IPS-18a (cell line): ENCODE measurements around the gene OBSCN.

Source experiments
- H3K27ac ChIP-seq: one replicate; pipeline ENCODE4 v1.5.1; 2013; ENCODE audit warnings: low read length
- H3K27me3 ChIP-seq: one replicate; pipeline ENCODE4 v1.6.1; 2013; ENCODE audit warnings: mild to moderate bottlenecking, low read length; ENCODE audit not compliant: control insufficient read depth, insufficient read depth
- H3K36me3 ChIP-seq: one replicate; pipeline ENCODE4 v1.6.1; 2013; ENCODE audit warnings: low read depth, low read length; ENCODE audit not compliant: control insufficient read depth
- H3K4me1 ChIP-seq: one replicate; pipeline ENCODE4 v1.6.1; 2013; ENCODE audit warnings: low read depth, low read length; ENCODE audit not compliant: control insufficient read depth
- H3K4me3 ChIP-seq: one replicate; pipeline ENCODE4 v1.5.1; 2013; ENCODE audit warnings: low read length
- H3K9ac ChIP-seq: one replicate; pipeline ENCODE4 v1.6.1; 2013; ENCODE audit warnings: mild to moderate bottlenecking, low read length, moderate library complexity
- H3K9me3 ChIP-seq: one replicate; pipeline ENCODE4 v1.6.1; 2013; ENCODE audit warnings: low read depth, low read length; ENCODE audit not compliant: control insufficient read depth

The OBSCN gene

DNA sequence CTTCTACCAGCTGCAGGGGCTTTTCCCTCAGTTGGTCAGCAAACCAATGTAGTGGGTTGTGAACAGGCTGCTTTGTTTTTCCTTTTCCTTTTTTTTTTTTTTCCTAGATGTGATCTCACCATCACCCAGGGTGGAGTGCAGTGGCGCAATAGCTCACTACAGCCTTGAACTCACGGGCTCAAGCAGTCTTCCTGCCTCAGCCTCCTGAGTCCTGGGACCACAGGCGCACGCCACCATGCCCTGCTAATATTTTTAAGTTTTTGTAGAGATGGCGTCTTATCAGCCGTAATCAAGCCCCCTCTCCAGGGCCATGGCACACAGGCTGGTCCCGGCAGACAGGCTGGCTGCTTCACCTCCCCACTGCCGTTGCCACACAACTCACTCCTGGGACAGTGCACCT is 202.2 kb downstream of the OBSCN start:
- no peak overlapping the region for H3K4me3 ChIP-seq
- H3K9ac ChIP-seq = no peak overlapping the region
- H3K27me3 ChIP-seq = peaks cover 19% of the 10 kb centered on the region
- no peak overlapping the region for H3K27ac ChIP-seq
- H3K4me1 ChIP-seq = peaks cover 12% of the 10 kb centered on the region
- no peaks in the 10 kb centered on the region for H3K9me3 ChIP-seq
- no peaks in the 10 kb centered on the region for H3K36me3 ChIP-seq

DNA sequence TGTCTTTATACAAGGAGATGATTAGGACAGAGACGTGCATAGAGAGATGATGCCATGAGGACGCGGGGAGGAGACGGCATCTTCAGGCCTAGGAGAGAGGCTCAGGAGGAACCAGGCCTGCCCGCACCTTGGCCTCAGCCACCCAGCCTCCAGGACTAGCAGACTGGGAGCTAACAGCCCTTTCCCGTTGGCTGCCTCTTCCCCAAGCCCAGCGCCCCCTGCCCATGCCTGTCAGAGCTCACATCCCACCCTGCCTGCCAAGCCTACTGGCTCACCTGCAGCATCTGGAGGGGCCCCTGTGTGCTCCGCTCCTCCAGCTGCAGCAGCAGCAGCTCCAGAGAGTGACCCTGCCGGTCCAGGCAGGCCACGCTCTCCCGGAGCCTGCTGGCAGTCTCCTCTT is 202.8 kb downstream of the OBSCN start:
- H3K27me3 ChIP-seq = peaks cover 25% of the 10 kb centered on the region
- H3K9me3 ChIP-seq = no peaks in the 10 kb centered on the region
- H3K27ac ChIP-seq = no peak overlapping the region
- no peaks in the 10 kb centered on the region for H3K36me3 ChIP-seq
- H3K9ac ChIP-seq = no peak overlapping the region
- H3K4me1 ChIP-seq = peaks cover 10% of the 10 kb centered on the region
- no peak overlapping the region for H3K4me3 ChIP-seq

DNA sequence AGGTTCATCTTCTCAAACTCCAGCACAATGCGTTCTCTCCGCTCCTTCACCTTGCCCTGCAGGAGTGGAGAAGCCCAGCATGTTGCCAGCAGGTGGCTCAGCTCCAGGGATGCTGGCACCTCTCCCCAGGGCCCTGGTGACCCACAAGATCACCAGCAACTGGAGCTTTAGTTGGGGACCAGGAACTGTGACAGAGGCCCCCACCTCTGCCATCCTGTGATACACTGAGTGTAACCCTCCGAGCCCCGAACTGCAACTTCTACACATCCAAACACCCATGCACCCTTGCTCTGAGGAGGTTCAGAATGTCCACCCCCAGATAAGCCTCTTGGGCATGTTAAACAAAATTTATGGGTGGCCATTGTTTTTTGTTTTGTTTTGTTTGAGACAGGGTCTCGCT is 203.3 kb downstream of the OBSCN start:
- H3K27ac ChIP-seq = no peak overlapping the region
- peaks cover 28% of the 10 kb centered on the region for H3K27me3 ChIP-seq
- H3K9ac ChIP-seq = no peak overlapping the region
- no peaks in the 10 kb centered on the region for H3K9me3 ChIP-seq
- H3K4me1 ChIP-seq = peaks cover 12% of the 10 kb centered on the region
- H3K36me3 ChIP-seq = no peaks in the 10 kb centered on the region
- H3K4me3 ChIP-seq = no peak overlapping the region

DNA sequence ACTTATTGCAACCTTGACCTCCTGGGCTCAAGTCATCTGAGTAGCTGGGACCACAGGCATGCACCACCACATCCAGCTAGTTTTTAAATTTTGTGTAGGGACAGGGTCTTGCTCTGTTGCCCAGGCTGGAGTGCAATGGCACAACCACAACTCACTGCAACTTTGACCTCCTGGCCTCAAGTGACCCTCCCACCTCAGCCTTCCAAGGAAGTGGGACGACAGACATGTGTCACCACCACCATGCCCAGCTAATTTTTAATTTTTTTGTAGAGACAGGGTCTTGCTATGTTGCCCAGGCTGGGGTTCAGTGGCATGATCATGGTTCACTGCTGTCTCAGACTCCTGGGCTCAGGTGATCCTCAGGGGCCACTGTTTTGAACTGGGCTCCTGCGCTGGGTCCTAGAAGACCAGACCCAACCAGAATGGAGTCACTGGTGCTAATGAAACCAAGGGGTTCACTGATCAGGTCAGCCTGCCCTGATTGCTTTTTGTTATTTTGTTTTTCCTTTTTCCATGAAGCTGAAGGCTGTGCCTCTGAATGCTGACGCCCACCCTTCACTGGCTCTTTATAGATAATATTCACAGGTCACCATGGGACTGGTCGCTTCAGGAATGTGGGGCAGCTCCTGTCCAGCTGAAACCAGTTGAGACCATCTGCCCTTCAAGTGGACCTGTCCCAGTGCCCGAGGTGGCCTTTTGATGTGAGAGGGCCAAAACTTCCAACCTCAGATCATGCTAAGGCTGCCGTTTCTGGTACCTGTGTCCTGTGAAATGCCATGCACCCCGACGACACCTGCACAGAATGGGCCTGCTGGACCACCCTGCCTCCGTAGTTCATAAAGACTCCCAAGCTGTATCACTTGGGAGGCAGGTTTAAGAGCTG is 203.9 kb downstream of the OBSCN start:
- no peak overlapping the region for H3K4me3 ChIP-seq
- no peaks in the 10 kb centered on the region for H3K36me3 ChIP-seq
- no peak overlapping the region for H3K27ac ChIP-seq
- no peaks in the 10 kb centered on the region for H3K9me3 ChIP-seq
- peaks cover 28% of the 10 kb centered on the region for H3K27me3 ChIP-seq
- peaks cover 12% of the 10 kb centered on the region for H3K4me1 ChIP-seq
- H3K9ac ChIP-seq = no peak overlapping the region

DNA sequence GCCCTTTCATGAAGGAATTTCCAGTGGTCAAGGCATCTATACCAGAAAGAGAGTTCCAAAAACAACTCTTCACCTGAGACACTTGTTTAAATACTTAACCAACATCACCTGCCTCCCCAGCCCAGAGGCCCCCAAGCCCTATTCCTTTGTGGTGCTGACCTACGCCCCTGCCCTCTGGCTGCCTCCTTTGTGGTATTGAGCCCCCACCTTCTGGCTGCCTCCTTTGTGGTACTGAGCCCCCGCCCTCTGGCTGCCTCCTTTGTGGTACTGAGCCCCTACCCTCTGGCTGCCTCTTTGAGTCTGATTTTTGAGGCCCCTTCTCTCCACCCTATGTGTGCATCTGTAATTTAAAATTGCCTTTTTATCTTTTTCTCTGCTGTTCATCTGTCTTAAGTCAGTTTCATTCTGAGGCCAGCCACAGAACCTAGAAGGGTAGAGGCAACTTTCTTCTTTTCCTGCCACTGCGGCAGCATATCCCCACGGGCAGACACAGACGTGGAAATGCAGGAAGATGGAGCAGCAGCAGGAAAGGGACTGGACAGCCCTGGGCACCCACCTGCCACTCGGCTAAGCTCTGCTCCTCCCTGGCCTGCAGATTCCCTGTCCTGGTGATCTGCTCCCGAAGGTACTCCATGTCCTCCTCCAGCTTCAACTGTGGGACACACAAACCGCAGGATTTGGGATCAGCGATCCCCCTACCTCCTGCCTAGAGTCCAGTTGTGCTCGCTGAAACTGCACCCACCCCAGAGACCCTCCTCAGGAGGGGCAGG is 205.6 kb downstream of the OBSCN start:
- Histone ChIP-seq H3K4me1 (peaks cover 7% of the 10 kb centered on the region), H3K27me3 (peaks cover 44% of the 10 kb centered on the region), H3K9ac (no peak overlapping the region), H3K36me3 (no peaks in the 10 kb centered on the region), H3K27ac (no peak overlapping the region), H3K4me3 (no peak overlapping the region), H3K9me3 (no peaks in the 10 kb centered on the region)

DNA sequence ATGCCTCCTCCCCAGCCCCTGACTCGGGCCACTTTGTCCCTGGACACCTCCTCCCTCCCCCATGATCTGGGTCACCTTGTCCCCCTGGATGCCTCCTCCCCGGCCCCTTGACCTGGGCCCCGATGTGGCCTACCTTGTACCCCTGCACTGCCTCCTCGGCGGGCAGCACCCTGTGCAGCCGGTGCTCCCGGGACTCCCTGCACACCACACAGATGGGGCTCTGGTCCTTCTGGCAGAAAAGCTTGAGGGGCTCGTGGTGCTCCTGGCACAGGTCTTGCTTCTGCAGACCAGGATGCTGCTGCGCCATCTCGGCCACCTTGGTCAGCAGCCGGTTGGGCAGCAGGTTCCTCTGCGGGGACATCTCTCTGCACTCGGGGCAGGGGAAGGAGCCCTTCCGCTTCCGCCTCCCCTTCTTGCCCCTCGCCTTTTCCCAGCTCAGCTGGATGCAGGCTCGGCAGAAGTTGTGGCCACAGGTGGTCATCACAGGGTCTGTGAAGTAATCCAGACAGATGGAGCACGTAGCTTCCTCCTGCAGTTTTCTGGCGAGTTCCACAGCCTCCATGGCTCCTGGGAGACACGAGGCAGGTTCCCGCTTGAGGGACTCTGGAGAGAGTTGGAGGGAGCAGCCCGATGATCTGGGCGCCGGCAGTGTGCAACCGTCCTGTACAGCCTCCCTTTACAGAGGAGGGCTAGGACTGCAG is 206.8 kb downstream of the OBSCN start:
- no peak overlapping the region for H3K27ac ChIP-seq
- H3K27me3 ChIP-seq = peaks cover 56% of the 10 kb centered on the region
- peaks cover 7% of the 10 kb centered on the region for H3K4me1 ChIP-seq
- H3K36me3 ChIP-seq = no peaks in the 10 kb centered on the region
- no peak overlapping the region for H3K9ac ChIP-seq
- H3K4me3 ChIP-seq = no peak overlapping the region
- H3K9me3 ChIP-seq = no peaks in the 10 kb centered on the region

DNA sequence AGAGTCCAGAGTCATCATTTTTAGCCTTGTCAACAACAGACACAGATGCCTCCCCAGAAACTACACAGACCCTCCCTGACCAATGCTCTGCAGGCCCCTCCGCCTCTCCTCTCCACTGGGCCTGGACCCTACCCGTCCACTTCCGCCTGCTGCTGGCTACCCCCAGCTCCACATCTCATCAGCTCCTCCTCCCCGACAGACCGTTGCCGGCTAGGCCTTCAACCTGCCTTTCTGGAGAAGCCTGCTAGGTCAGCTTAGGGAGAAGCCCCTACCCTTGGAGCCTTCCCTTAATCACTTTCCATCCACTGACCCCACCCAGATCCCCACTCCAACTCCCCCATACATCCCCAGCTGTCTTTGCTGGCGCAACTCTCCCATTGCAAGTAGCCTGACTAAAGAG is 207.4 kb downstream of the OBSCN start:
- Histone ChIP-seq H3K4me1 (peaks cover 7% of the 10 kb centered on the region), H3K4me3 (peak overlapping the region; percentile 64), H3K36me3 (no peaks in the 10 kb centered on the region), H3K9ac (no peak overlapping the region), H3K27me3 (peaks cover 62% of the 10 kb centered on the region), H3K27ac (no peak overlapping the region), H3K9me3 (no peaks in the 10 kb centered on the region)

DNA sequence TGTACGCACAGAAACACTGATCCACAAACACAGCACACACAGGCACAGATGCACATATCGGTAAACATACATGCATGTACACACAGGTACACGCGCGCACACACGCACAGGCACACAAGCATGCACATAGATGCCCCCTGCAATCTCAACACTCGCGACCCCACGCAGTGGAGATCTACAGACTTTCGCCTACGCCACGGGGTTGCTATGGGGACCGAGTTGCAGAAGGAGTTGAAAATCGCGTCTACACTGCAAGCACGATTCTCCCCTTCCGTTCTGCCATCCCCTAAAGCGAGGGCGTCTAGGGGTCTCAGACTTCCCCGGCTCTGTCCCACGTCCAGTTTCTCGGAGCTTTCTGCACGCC is 208.0 kb downstream of the OBSCN start:
- Histone ChIP-seq H3K4me3 (peak overlapping the region; percentile 64), H3K4me1 (peaks cover 7% of the 10 kb centered on the region), H3K9me3 (no peaks in the 10 kb centered on the region), H3K36me3 (no peaks in the 10 kb centered on the region), H3K27ac (no peak overlapping the region), H3K27me3 (peaks cover 68% of the 10 kb centered on the region), H3K9ac (peak overlapping the region; percentile 13)

DNA sequence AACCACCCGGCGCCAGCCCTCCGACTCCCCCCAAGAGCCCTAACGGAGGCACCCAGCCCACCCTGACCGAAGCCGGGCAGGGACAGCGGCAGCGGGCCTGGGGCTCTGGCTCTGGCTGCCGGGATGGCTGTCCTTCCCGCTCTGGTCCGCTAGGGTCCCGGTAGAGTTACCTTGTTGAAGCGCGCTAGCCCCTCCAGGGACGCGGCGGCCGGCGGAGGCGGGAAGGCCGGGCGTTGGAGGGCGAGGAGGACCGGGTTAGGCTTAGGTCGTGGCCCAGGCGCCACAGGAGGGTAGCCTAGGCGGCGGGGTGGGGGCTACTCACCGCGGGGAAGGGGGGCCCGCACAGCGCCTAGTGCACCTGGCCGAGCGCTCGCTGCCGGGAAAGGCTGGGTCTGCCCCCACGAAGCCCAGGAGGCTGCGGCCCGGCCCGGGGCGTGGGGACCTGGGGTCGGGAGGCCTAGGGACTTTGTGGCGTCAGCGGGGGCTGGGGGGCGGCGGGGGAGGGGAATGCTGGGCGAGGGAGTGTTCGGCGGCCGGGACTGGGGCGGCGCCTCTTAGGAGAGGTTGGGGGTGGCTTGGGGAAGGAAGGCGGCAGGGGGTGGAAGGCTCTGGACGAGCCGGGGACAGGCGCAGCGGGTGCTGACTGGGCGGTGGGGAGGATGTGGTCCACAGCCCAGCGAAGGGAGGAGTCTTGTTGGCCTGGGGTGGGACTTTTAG is 208.5 kb downstream of the OBSCN start, which contains the start of gene TRIM17:
Gene TRIM17 (minus strand): TSS at position 645 of the 717 bp plus-strand sequence. CDS start 1,789 bp downstream, outside the sequence.
- Histone ChIP-seq H3K9ac (peak within 1 kb of the TSS; percentile 13), H3K27ac (no peak within 1 kb of the TSS)

DNA sequence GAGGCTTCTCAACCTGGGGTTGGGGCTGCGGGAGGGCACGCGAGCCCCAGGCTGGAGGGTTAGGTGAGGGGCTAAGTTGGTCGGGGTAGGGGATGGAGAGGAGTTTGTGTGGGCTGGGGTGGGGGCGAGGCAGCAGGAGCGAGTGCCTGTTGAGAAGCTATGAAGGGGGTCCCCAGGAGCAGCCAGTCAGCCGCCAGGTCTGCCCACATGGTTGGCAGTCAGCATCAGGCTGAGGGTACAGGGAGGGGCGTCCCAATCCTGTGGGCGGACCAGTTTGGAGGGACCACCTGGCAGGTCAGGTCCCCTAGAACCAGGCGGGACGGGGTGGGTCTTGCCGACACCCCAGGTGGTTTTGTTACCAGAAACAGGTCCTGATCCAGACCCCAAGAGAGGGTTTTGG is 209.2 kb downstream of the OBSCN start:
- Histone ChIP-seq H3K27ac (no peak overlapping the region), H3K9ac (no peak overlapping the region), H3K4me1 (peaks cover 7% of the 10 kb centered on the region), H3K27me3 (peaks cover 79% of the 10 kb centered on the region), H3K9me3 (no peaks in the 10 kb centered on the region), H3K4me3 (peak overlapping the region; percentile 64), H3K36me3 (no peaks in the 10 kb centered on the region)

More for the DNA sequence above, 208.5 kb downstream of the OBSCN start, which contains the start of gene TRIM17:
- Histone ChIP-seq H3K4me1 (peaks cover 7% of the 10 kb centered on the region), H3K27me3 (peaks cover 73% of the 10 kb centered on the region), H3K36me3 (no peaks in the 10 kb centered on the region), H3K9me3 (no peaks in the 10 kb centered on the region), H3K4me3 (peak within 1 kb of the TSS; percentile 64)
